Fibroblast of the aortic adventitia (primary cell): ENCODE measurements around the gene ARHGAP6. TPM values are rescaled to one million over a fixed set of nuclear protein-coding genes. Genes with fewer than 3 reads are reported as not detected.
A peak's percentile ranks its signal among the peaks of the same experiment; 100 is the strongest.

Experiments
- DNase-seq: peaks from one replicate; pipeline ENCODE4 v3.0.0-alpha.2; 2010; ENCODE audit warnings: low read depth
- H3K4me3 ChIP-seq: 2 replicates; pipeline ENCODE4 v1.5.1; 2011; ENCODE audit warnings: low read depth, mild to moderate bottlenecking, control low read depth, low read length, moderate library complexity
- total RNA-seq: library from RNA; depleted of rRNA; stranded (reverse); fragments of >200 nt; gene quantifications from 2 replicates; pipeline ENCODE4 v1.2.3, GENCODE V29; 2012; ENCODE audit warnings: low replicate concordance
- TF ChIP-seq, protein P1 (sequence below): IDR thresholded peaks from 2 replicates; pipeline ENCODE4 v1.5.1; 2011; ENCODE audit warnings: mild to moderate bottlenecking, low read length, control low read depth, inconsistent platforms; ENCODE audit not compliant: insufficient read depth

Gene ARHGAP6
- total RNA-seq, 1 donor = 16.9 TPM

DNA sequence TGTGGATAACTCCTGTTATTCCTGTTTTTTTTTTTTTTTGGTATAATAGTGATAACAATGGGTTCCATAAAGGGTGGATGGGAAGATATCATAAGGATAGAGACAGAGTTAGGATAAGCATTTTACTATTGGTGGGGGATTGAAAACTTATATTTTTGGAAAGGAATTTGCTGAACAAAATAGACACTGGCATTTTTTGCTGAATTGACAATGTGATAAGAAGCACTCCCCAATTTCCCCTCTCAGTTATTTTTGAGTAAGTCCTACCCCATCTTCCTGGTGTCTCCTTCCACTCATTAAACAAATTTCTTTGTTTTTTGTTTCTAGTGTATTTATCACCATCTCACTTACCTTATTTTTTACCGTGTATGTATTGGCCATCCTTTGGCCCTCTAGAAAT is 316.7 kb downstream of the ARHGAP6 start:
- TF ChIP-seq, protein P1, sequence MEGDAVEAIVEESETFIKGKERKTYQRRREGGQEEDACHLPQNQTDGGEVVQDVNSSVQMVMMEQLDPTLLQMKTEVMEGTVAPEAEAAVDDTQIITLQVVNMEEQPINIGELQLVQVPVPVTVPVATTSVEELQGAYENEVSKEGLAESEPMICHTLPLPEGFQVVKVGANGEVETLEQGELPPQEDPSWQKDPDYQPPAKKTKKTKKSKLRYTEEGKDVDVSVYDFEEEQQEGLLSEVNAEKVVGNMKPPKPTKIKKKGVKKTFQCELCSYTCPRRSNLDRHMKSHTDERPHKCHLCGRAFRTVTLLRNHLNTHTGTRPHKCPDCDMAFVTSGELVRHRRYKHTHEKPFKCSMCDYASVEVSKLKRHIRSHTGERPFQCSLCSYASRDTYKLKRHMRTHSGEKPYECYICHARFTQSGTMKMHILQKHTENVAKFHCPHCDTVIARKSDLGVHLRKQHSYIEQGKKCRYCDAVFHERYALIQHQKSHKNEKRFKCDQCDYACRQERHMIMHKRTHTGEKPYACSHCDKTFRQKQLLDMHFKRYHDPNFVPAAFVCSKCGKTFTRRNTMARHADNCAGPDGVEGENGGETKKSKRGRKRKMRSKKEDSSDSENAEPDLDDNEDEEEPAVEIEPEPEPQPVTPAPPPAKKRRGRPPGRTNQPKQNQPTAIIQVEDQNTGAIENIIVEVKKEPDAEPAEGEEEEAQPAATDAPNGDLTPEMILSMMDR = no peak
- no peak for DNase-seq
- no peak overlapping the region for H3K4me3 ChIP-seq

DNA sequence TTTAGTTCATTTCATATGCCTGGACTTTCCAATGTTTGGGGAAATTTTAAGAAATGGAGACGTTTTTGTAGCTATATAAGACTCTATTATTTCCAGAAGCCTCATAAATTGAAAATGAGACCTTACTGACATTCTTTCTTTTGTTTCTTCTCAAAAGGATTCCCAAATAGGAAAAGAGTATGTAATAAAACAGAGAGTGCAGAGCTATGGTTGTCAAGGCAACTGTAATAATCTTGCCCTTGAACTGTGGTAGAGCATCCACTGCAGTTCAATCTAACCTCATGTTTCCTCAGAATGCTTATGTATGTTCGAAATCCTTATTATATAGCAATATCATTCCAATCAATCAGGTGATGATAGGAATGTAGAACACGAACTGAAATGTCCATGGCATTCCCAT is 318.4 kb downstream of the ARHGAP6 start:
- TF ChIP-seq, protein P1 = no peak
- no peak overlapping the region for H3K4me3 ChIP-seq
- DNase-seq = no peak

DNA sequence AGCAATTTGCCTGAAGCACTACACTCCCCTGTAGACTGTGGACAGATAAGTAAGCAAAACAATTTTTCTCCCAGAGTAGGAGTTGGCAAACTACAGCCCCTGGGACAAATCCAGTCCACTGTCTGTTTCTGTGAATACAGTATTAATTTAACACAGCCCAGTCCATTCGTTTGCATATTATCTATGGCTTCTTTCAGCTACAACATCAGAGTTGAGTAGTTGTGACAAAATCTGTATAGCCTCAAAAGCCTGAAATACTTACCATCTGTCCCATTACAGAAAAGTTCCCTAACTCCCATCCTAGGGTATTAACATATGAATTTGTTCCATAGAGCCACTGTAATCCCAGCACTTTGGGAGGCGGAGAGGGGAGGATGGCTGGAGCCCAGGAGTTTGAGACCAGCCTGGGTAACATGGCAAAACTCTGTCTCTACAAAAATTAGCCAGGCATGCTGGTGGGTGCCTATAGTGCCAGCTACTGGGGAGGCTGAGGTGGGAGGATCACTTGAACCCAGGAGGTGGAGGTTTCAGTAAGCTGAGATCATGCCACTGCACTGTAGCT is 319.5 kb downstream of the ARHGAP6 start:
- H3K4me3 ChIP-seq = no peak overlapping the region
- TF ChIP-seq, protein P1 = no peak
- peak; percentile 33 for DNase-seq

DNA sequence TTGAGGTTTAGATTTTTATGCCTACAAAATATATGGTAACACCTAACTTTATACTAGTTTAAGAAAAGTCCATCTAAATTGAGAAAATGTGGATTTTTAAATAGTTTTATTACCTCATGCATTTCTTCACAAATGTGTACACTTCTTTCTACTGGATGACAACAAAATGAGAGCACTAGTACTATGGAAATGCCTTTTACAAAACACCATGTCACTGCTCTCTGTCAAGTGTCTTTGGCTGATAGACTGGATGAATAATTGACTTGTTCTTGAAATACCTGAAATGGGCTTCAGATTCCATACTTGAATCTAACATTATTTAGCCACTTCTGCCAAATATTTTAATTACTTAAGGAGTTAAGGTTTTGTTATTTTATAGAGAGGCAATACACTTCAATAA is 323.0 kb downstream of the ARHGAP6 start:
- TF ChIP-seq, protein P1 = no peak
- no peak overlapping the region for H3K4me3 ChIP-seq
- DNase-seq = no peak

DNA sequence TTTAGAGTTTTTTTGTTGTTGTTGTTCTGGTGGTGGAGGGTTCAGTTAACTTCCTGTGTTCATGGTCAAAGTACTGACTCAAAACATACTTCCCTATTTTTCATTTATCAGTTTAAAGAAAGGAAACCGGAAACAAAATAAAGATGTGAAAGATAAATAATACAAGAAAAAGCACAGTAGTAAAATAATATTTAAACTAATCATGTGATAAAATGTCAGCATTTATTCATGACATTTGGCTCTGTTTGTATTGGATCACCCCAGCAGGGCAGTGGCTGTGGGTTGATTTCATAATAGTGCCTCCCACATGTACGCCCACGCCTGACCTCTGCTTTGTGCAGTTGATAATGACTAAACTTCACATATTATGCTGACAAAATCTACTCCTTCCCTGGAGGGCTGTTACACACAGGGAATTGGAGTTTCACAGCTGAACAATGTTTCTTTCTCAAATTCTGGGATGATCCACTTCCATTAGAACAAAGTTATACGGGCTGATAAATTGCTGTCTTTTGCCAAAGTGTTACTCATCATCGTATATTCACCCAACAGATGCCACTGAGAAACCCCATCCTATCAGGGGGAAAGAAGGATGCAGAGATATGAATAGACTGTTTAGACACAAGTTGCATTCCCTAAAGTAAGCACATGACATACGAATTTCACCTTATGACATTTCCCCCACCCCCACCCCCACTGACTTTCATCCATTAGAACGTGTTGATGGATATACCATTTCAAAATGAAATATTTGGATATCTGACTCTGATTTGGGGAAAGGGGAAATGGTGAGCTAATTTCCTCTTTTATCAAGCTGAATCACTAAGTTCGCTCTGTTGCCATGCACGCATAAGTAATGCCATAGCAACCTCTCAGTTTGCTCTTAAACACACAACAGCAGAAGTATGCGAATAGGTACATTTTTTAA is 324.2 kb downstream of the ARHGAP6 start:
- TF ChIP-seq, protein P1 = no peak
- H3K4me3 ChIP-seq = no peak overlapping the region
- peak; percentile 91 for DNase-seq

DNA sequence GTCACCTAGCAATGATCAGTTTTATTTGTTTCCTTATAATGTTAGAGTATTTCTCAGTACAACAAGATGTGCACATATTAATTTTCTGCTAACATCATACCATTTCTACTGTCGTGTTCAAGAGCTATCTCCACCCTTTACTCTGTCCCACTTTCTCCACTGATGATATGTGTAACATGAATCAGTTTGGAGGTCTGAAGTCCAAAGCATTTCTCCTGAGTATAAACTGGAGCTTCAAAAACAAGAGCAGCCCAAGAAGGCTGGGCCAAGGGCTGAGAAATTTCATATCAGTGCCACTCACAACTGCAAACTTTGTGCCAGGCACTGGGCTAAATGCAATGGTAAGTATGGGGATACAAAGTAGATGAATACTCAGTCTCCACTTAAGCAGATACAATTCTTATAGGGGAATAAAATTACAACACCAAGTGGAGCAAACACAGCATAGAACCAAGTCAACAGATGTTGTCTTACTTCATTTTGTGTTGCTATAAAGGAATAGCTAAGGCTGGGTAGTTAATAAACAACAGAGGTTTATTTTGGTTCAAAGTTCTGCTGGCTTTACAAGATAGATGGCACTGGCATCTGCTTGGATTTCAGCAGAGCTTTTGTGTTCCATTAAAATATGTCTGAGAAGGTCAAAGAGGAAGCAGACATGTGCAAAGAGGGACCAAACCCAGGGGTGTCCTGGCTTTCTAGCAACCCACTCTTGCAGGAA is 328.3 kb downstream of the ARHGAP6 start:
- TF ChIP-seq, protein P1 = no peak
- no peak for DNase-seq

More for the DNA sequence above, 328.3 kb downstream of the ARHGAP6 start:
- no peak overlapping the region for H3K4me3 ChIP-seq
